Neuronal stem cell (in vitro differentiated cells): ENCODE data around the gene CBY2. TPM values are rescaled to one million over a fixed set of nuclear protein-coding genes. Genes with fewer than 3 reads are reported as not detected.

Experiments used
- small RNA-seq: library from polyadenylated mRNA; stranded (forward); fragments of <200 nt; extraction: miRNeasy Mini kit (QIAGEN cat#:217004); gene quantifications from one replicate; pipeline ENCODE3, GENCODE V24; 2013; ENCODE audit not compliant: insufficient read depth

CBY2 gene

Small RNA genes within 50 kb of the gene (small RNA-seq; reads per million reads assigned to genes)
- gene RF00017 = not detected
